GM12878 (cell line): Measurements from ENCODE around the gene ROBO1.

Experiments used
- CTCF ChIP-seq, 3 experiments: IDR thresholded peaks in 2 of 3; conservative IDR thresholded peaks in 1 of 3; 2 replicates each; pipeline ENCODE4 v1.5.1; 2011; ENCODE audit warnings: low read depth in 3 of 3, low read length in 3 of 3, mild to moderate bottlenecking in 3 of 3, control low read depth in 2 of 3, moderate library complexity in 2 of 3, inconsistent platforms in 1 of 3, mixed read lengths in 1 of 3; ENCODE audit not compliant: control insufficient read depth in 2 of 3, insufficient read depth in 1 of 3; ENCODE audit errors: extremely low read depth in 1 of 3
- MEF2A ChIP-seq: IDR thresholded peaks from 2 replicates; pipeline ENCODE4 v1.6.1; 2011; ENCODE audit warnings: low read depth, mild to moderate bottlenecking, low read length, moderate library complexity; ENCODE audit not compliant: insufficient read depth
- MYB ChIP-seq: fragments of 150-350 bp; IDR thresholded peaks from 2 replicates; pipeline ENCODE4 v1.6.1; 2014; ENCODE audit warnings: mild to moderate bottlenecking, low read depth, low read length, borderline replicate concordance
- POLR2AphosphoS5 ChIP-seq: IDR thresholded peaks from 2 replicates; pipeline ENCODE4 v1.6.1; 2011; ENCODE audit warnings: mild to moderate bottlenecking, low read length, inconsistent platforms
- RAD21 ChIP-seq: IDR thresholded peaks from 2 replicates; pipeline ENCODE4 v1.6.1; 2011; ENCODE audit warnings: mild to moderate bottlenecking, low read depth, low read length, moderate library complexity; ENCODE audit not compliant: insufficient read depth

- TF ChIP-seq MEF2A (no peak), RAD21 (peak; percentile 80), CTCF (IDR thresholded peaks at IDR 0.05 in 2 of 3, conservative IDR thresholded peaks at IDR 0.05 in 1 of 3; ENCODE audit: control insufficient read depth in 2 of 3, extremely low read depth in 1 of 3, insufficient read depth in 1 of 3, low read depth in 3 of 3, low read length in 3 of 3) (peak; percentile 29 to 61 (median 30); a peak in 5 of 6 replicates), MYB (no peak), POLR2AphosphoS5 (no peak)
Observed at GRCh38 chr3:78659386-78659987, 1108.3 kb downstream of the ROBO1 start.
